CD4-positive, alpha-beta T cell (primary cell): ENCODE measurements around the gene PRKG1. TPM values are rescaled to one million over a fixed set of nuclear protein-coding genes. Genes with fewer than 3 reads are reported as not detected.

Experiments used
- ATAC-seq: fragments of 200-7000 bp; cut with Tn5 transposase; one replicate; pipeline ENCODE4 v1.10.0; 2022; ENCODE audit warnings: mild to moderate bottlenecking; ENCODE audit not compliant: poor library complexity
- CTCF ChIA-PET: fragments of 350-600 bp; sonication (Branson Sonifier 250); formaldehyde crosslinking; loops from one replicate; lab custom pipeline; 2021; ENCODE audit warnings: antibody characterized with exemption, inconsistent platforms; lab: Charles Lee
- POLR2A ChIA-PET: fragments of 350-600 bp; sonication (Branson Sonifier 250); formaldehyde crosslinking; loops from one replicate; lab custom pipeline; 2021; ENCODE audit warnings: antibody characterized with exemption, inconsistent platforms; lab: Charles Lee
- DNase-seq, 14 experiments: peaks; one replicate each; pipeline ENCODE4 v3.0.0-alpha.2; 2013 to 2020; ENCODE audit warnings: mixed read lengths in 2 of 14
- H3K27ac ChIP-seq, 2 donors: one replicate each; pipeline versions ENCODE4 v1.5.1 to v1.7.0; 2013; ENCODE audit warnings: low read length in 2 of 2, low read depth in 1 of 2, mild to moderate bottlenecking in 1 of 2
- H3K27me3 ChIP-seq, 2 experiments: 1 replicate in 1 of 2; 2 replicates in 1 of 2; pipeline versions ENCODE4 v1.6.1 to v1.7.0; 2013; ENCODE audit warnings: low read length in 2 of 2, control low read depth in 1 of 2, mild to moderate bottlenecking in 1 of 2, moderate library complexity in 1 of 2; ENCODE audit not compliant: insufficient read depth in 2 of 2, control insufficient read depth in 1 of 2
- H3K36me3 ChIP-seq: one replicate; pipeline ENCODE4 v1.6.1; 2013; ENCODE audit warnings: low read length, control low read depth; ENCODE audit not compliant: insufficient read depth
- H3K4me1 ChIP-seq: one replicate; pipeline ENCODE4 v1.6.1; 2013; ENCODE audit warnings: low read length, control low read depth; ENCODE audit not compliant: insufficient read depth
- H3K4me3 ChIP-seq: one replicate; pipeline ENCODE4 v1.5.1; 2013; ENCODE audit warnings: mild to moderate bottlenecking, low read length, moderate library complexity
- H3K9me3 ChIP-seq, 2 experiments: 1 replicate in 1 of 2; 2 replicates in 1 of 2; pipeline versions ENCODE4 v1.6.1 to v1.7.0; 2013; ENCODE audit warnings: low read length in 2 of 2, mild to moderate bottlenecking in 2 of 2, control low read depth in 1 of 2, moderate library complexity in 1 of 2; ENCODE audit not compliant: control insufficient read depth in 1 of 2, insufficient read depth in 1 of 2
- H3K27ac Mint-ChIP-seq: one replicate; pipeline ENCODE4 v1.8.0; 2020; ENCODE audit warnings: mixed read lengths
- H3K27me3 Mint-ChIP-seq: one replicate; pipeline ENCODE4 v1.8.0; 2021; ENCODE audit warnings: mixed read lengths
- H3K36me3 Mint-ChIP-seq: one replicate; pipeline ENCODE4 v1.8.0; 2021; ENCODE audit warnings: low read depth, mixed read lengths
- H3K4me1 Mint-ChIP-seq: one replicate; pipeline ENCODE4 v1.8.0; 2021; ENCODE audit warnings: low read depth, mixed read lengths
- H3K4me3 Mint-ChIP-seq: one replicate; pipeline ENCODE4 v1.8.0; 2020; ENCODE audit warnings: mild to moderate bottlenecking, mixed read lengths
- H3K9me3 Mint-ChIP-seq: one replicate; pipeline ENCODE4 v1.8.0; 2020; ENCODE audit warnings: mixed read lengths
- intact Hi-C, 2 experiments: fragments of 100-400 bp; cut with DNase I in 1 of 2; cut with micrococcal nuclease in 1 of 2; formaldehyde crosslinking; loops; one replicate each; pipeline versions ENCODE4 v1.15.1 to v1.9.0; 2023 to 2025; cut with DNase I, micrococcal nuclease
- total RNA-seq, 174 experiments: library from RNA in 2 of 174; stranded (reverse) in 2 of 174; gene quantifications; one replicate each; pipeline ENCODE4 v1.2.3 and lab custom pipeline; 2021 to 2026
- TF ChIP-seq, protein P1 (sequence below): fragments of 200-600 bp; IDR thresholded peaks from one replicate; pipeline ENCODE4 v1.8.0; 2022; ENCODE audit warnings: antibody characterized with exemption, mild to moderate bottlenecking

PRKG1 gene
- total RNA-seq, 2 experiments from 2014 or later: 0.31 TPM; not detected in 1

- H3K27ac ChIP-seq: no peak overlapping the region
- no peaks in the 10 kb centered on the region for H3K4me1 ChIP-seq
- H3K4me1 Mint-ChIP-seq: no peaks in the 10 kb centered on the region
- DNase-seq (no peak), ATAC-seq (no peak)
- TF ChIP-seq, protein P1, sequence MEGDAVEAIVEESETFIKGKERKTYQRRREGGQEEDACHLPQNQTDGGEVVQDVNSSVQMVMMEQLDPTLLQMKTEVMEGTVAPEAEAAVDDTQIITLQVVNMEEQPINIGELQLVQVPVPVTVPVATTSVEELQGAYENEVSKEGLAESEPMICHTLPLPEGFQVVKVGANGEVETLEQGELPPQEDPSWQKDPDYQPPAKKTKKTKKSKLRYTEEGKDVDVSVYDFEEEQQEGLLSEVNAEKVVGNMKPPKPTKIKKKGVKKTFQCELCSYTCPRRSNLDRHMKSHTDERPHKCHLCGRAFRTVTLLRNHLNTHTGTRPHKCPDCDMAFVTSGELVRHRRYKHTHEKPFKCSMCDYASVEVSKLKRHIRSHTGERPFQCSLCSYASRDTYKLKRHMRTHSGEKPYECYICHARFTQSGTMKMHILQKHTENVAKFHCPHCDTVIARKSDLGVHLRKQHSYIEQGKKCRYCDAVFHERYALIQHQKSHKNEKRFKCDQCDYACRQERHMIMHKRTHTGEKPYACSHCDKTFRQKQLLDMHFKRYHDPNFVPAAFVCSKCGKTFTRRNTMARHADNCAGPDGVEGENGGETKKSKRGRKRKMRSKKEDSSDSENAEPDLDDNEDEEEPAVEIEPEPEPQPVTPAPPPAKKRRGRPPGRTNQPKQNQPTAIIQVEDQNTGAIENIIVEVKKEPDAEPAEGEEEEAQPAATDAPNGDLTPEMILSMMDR: no peak
- intact Hi-C loops: no loop called here
- peaks cover 3% of the 10 kb centered on the region for H3K9me3 Mint-ChIP-seq
- peaks cover 0 to 10% of the 10 kb centered on the region in 2 experiments for H3K9me3 ChIP-seq
- H3K36me3 Mint-ChIP-seq: no peaks in the 10 kb centered on the region
- H3K36me3 ChIP-seq: no peaks in the 10 kb centered on the region
- H3K27me3 Mint-ChIP-seq: no peaks in the 10 kb centered on the region
- no peak overlapping the region for H3K27ac Mint-ChIP-seq
- ChIA-PET POLR2A (no interaction called here), CTCF (no interaction called here)
- H3K27me3 ChIP-seq: no peaks in the 10 kb centered on the region
- no peak overlapping the region for H3K4me3 Mint-ChIP-seq
- H3K4me3 ChIP-seq: no peak overlapping the region
These were observed 1111.0 kb downstream of the PRKG1 start for GRCh38 chr10:52185256-52185655.

- Mint-ChIP-seq H3K27me3 (no peaks in the 10 kb centered on the region), H3K4me3 (no peak overlapping the region), H3K9me3 (peaks cover 2% of the 10 kb centered on the region), H3K27ac (no peak overlapping the region), H3K36me3 (no peaks in the 10 kb centered on the region), H3K4me1 (no peaks in the 10 kb centered on the region)
- TF ChIP-seq, protein P1: no peak
- intact Hi-C loops: no loop called here
- Histone ChIP-seq H3K27ac (no peak overlapping the region), H3K27me3 (no peaks in the 10 kb centered on the region), H3K4me3 (no peak overlapping the region), H3K36me3 (no peaks in the 10 kb centered on the region), H3K4me1 (no peaks in the 10 kb centered on the region), H3K9me3 (peaks cover 0 to 5% of the 10 kb centered on the region in 2 experiments)
- ChIA-PET CTCF (no interaction called here), POLR2A (no interaction called here)
- ATAC-seq (no peak), DNase-seq (no peak)
These were observed 1113.4 kb downstream of the PRKG1 start for GRCh38 chr10:52187521-52188258.

DNA sequence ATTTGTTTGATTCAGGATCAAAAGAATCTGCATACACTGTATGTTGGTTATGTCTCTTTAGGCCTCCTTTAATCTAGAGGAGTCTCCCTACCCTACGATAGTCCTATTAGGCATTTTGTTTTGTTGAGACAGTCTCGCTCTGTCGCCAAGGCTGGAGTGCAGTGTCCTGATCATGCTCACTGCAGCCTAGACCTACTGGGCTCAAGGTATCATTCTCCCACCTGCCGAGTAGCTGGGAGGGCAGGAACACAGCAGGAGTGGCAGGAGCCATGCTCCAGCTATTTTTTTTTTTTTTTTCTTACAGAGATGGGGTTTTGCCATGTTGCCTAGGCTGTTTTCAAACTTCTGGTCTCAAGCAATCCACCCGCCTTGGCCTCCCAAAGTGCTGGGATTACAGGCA lies 1116.8 kb downstream of the PRKG1 start:
- Mint-ChIP-seq H3K36me3 (no peaks in the 10 kb centered on the region), H3K9me3 (no peaks in the 10 kb centered on the region), H3K27me3 (no peaks in the 10 kb centered on the region), H3K4me3 (no peak overlapping the region), H3K27ac (no peak overlapping the region), H3K4me1 (no peaks in the 10 kb centered on the region)
- Histone ChIP-seq H3K36me3 (no peaks in the 10 kb centered on the region), H3K9me3 (no peaks in the 10 kb centered on the region), H3K27me3 (no peaks in the 10 kb centered on the region), H3K27ac (no peak overlapping the region), H3K4me1 (no peaks in the 10 kb centered on the region), H3K4me3 (no peak overlapping the region)
- TF ChIP-seq, protein P1: no peak
- ATAC-seq (no peak), DNase-seq (no peak)
- ChIA-PET POLR2A (no interaction called here), CTCF (no interaction called here)
- intact Hi-C loops: no loop called here
